Measurements from ENCODE around the gene MST1R.

GRCh38 chr3:49899815-49900214, 3.9 kb downstream of the MST1R start:
- TF ChIP-seq CTCF (conservative IDR thresholded peaks at IDR 0.05) (no peak), ZFX (IDR thresholded peaks at IDR 0.05) (no peak)

Data from C4-2B (cell line).